Chondrocyte (in vitro differentiated cells): ENCODE results near the gene C11orf86. TPM values are rescaled to one million over a fixed set of nuclear protein-coding genes. Genes with fewer than 3 reads are reported as not detected.
A peak's percentile ranks its signal among the peaks of the same experiment; 100 is the strongest.
"Not testable (repeated sequence)": the region's sequence is repeated elsewhere in the genome, so short reads cannot be mapped to it uniquely, and the experiment has no call there.

ENCODE experiments used
- DNase-seq: peaks from one replicate; pipeline ENCODE4 v3.0.0; 2021; ENCODE audit warnings: mixed read lengths, low spot score
- H3K27ac Mint-ChIP-seq: one replicate; pipeline ENCODE4 v1.8.0; 2021; ENCODE audit warnings: mild to moderate bottlenecking, moderate library complexity, mixed read lengths; ENCODE audit not compliant: unreplicated experiment
- H3K27me3 Mint-ChIP-seq: 2 replicates; pipeline ENCODE4 v1.8.0; 2021; ENCODE audit warnings: low read depth, mixed read lengths
- H3K36me3 Mint-ChIP-seq: 2 replicates; pipeline ENCODE4 v1.8.0; 2021; ENCODE audit warnings: low read depth, mixed read lengths
- H3K4me1 Mint-ChIP-seq: 2 replicates; pipeline ENCODE4 v1.8.0; 2021; ENCODE audit warnings: low read depth, mild to moderate bottlenecking, mixed read lengths
- H3K4me3 Mint-ChIP-seq: one replicate; pipeline ENCODE4 v1.8.0; 2021; ENCODE audit warnings: mild to moderate bottlenecking, moderate library complexity, mixed read lengths; ENCODE audit not compliant: unreplicated experiment
- H3K9me3 Mint-ChIP-seq: 2 replicates; pipeline ENCODE4 v1.8.0; 2021; ENCODE audit warnings: low read depth, mixed read lengths
- total RNA-seq: library from RNA; stranded (reverse); gene quantifications from 3 replicates; pipeline ENCODE4 v1.2.1, GENCODE V29; 2021
- TF ChIP-seq, protein P1 (sequence below): fragments of 200-600 bp; sonication (generic); IDR thresholded peaks from 2 replicates; pipeline ENCODE4 v1.5.0; 2021; ENCODE audit warnings: antibody characterized with exemption, mild to moderate bottlenecking, moderate library complexity

The C11orf86 gene
- total RNA-seq, 1 donor from 2014 or later, result not detected

DNA sequence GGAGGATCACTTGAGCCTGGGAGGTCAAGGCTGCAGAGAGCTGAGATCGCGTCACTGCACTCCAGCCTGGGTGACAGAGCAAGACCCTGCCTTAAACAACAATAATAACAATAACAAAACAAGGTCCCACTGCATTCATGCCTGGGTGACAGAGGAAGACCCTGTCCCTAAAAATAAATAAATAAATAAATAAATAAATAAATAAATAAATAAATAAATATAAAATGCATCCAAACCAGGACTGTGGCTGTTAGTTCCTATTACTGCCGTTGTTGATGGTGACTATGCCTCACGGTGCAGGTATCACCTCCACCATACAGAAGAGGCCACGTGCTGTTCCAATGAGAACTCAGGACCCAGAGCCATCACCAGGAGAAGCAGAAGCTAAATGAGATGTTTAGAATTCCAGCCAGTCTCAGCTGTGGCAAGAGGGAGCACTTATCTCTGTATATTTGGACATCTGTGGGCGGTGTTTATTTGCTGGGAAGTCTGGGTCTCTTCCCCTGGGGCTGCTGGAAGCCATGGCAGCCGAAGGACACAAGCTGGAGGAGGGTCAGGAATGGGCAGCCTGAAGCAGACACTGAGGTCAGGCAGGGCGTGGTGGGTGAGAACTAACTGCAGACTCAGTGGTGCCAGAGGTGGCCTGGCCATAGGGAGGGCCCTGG, 21.6 kb downstream of the C11orf86 start:
- TF ChIP-seq, protein P1, sequence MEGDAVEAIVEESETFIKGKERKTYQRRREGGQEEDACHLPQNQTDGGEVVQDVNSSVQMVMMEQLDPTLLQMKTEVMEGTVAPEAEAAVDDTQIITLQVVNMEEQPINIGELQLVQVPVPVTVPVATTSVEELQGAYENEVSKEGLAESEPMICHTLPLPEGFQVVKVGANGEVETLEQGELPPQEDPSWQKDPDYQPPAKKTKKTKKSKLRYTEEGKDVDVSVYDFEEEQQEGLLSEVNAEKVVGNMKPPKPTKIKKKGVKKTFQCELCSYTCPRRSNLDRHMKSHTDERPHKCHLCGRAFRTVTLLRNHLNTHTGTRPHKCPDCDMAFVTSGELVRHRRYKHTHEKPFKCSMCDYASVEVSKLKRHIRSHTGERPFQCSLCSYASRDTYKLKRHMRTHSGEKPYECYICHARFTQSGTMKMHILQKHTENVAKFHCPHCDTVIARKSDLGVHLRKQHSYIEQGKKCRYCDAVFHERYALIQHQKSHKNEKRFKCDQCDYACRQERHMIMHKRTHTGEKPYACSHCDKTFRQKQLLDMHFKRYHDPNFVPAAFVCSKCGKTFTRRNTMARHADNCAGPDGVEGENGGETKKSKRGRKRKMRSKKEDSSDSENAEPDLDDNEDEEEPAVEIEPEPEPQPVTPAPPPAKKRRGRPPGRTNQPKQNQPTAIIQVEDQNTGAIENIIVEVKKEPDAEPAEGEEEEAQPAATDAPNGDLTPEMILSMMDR, result no peak
- no peaks in the 10 kb centered on the region for H3K36me3 Mint-ChIP-seq
- H3K9me3 Mint-ChIP-seq, result no peaks in the 10 kb centered on the region

DNA sequence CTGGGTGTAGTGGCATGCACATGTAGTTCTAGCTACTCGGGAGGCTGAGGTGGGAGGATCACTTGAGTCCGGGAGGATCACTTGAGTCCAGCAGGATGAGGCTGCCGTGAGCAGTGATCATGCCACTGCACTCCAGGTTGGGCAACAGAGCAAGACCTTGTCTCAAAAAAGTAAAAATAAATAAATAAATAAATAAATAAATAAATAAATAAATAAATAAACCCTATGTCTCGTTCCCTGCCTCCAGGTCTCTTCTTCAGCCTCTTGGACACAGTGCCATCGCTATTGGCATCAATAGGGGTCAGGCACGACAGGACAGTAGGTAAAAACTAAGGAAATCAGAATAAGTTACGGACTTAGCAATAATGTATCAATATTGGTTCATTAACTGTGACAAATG, 24.5 kb downstream of the C11orf86 start:
- TF ChIP-seq, protein P1, result no peak
- no peaks in the 10 kb centered on the region for H3K9me3 Mint-ChIP-seq
- H3K27ac Mint-ChIP-seq, result no peak overlapping the region
- peaks cover 24% of the 10 kb centered on the region for H3K4me1 Mint-ChIP-seq
- no peak overlapping the region for H3K4me3 Mint-ChIP-seq
- no peaks in the 10 kb centered on the region for H3K36me3 Mint-ChIP-seq
- no peaks in the 10 kb centered on the region for H3K27me3 Mint-ChIP-seq
- DNase-seq, result no peak

More for the DNA sequence above, 21.6 kb downstream of the C11orf86 start:
- H3K27me3 Mint-ChIP-seq, result no peaks in the 10 kb centered on the region
- no peak for DNase-seq
- no peak overlapping the region for H3K4me3 Mint-ChIP-seq
- peak overlapping the region; percentile 78 for H3K27ac Mint-ChIP-seq
- H3K4me1 Mint-ChIP-seq, result peaks cover 18% of the 10 kb centered on the region

DNA sequence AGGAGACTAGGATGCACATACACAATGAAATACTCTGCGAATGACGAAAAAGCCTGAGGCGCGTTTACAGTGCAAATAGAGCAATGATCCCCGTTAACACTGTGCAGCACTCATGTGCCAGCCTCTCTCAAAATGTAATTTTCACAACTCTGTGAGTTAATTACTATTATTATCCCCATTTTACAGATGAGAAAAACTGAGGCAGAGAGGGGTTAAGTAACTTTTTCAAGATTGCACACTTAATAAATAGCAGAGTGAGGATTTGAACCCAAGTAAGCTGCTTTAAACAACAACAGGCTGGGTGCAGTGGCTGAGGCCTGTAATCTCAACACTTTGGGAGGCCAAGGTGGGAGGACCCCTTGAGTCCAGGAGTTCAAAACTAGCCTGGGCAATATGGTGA, 26.2 kb downstream of the C11orf86 start:
- TF ChIP-seq, protein P1, result no peak
- Mint-ChIP-seq H3K27ac (no peak overlapping the region), H3K9me3 (no peaks in the 10 kb centered on the region), H3K36me3 (no peaks in the 10 kb centered on the region), H3K4me3 (no peak overlapping the region), H3K4me1 (peaks cover 18% of the 10 kb centered on the region), H3K27me3 (no peaks in the 10 kb centered on the region)
- DNase-seq, result no peak

DNA sequence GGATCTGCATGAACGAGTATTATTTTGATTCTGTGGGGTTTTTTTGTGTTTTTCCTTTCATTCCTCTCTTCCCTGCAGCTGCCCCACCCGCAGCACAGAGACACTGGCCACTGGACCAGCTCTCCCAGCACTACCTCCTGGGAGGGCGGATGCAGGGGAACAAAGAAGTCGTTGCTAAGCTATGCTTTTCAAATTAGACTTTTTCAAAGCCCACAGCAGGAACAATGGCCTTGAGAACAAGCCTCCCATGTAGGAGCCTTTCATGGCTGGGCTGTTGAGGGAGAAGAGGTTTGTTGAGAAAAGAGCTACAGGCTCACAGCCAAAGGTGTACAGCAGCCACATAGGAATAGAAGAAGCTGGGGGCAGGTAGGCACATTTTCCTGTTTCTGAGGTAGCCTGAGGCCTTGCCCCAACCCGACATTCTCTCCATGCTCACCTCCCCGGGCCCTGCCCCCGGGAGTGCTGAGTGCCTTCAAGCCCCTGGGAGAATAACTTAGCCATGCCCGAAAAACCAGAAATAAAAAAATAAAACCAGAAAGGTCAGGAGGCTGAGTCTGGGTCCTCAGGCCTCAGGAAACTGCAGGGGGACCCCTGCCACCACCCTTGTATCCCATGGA, 27.3 kb downstream of the C11orf86 start:
- Mint-ChIP-seq H3K27me3 (no peaks in the 10 kb centered on the region), H3K9me3 (no peaks in the 10 kb centered on the region), H3K27ac (peak overlapping the region; percentile 32)

DNA sequence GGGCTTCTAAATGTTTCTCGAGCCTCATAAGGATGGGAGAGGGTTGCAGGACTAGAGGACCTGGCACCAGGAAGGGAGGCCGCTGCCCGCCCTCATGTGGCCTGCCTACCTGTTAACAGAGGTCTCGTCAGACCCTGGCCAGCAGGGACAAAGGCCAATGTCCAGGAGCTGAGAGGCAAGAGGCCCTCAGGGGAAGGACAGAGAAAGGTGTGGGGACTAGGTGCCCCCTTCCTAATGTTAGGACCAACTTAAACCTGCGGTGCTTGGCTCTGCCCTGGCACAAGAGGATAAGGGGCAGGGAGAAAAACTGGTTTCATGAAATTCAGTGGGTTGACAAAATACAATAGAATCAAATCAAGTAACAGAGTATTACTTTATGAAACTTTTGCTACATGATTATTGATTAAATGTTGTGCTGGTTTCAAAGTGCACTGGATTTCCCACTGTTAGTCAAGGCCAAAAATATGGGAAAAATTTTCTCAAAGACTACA, 27.9 kb downstream of the C11orf86 start:
- Mint-ChIP-seq H3K9me3 (no peaks in the 10 kb centered on the region), H3K27me3 (no peaks in the 10 kb centered on the region), H3K4me3 (no peak overlapping the region), H3K4me1 (peaks cover 6% of the 10 kb centered on the region), H3K27ac (no peak overlapping the region), H3K36me3 (no peaks in the 10 kb centered on the region)
- TF ChIP-seq, protein P1, result no peak
- DNase-seq, result no peak

More for the DNA sequence above, 27.3 kb downstream of the C11orf86 start:
- peaks cover 8% of the 10 kb centered on the region for H3K4me1 Mint-ChIP-seq
- no peaks in the 10 kb centered on the region for H3K36me3 Mint-ChIP-seq
- H3K4me3 Mint-ChIP-seq, result no peak overlapping the region
- TF ChIP-seq, protein P1, result no peak
- DNase-seq, result no peak

DNA sequence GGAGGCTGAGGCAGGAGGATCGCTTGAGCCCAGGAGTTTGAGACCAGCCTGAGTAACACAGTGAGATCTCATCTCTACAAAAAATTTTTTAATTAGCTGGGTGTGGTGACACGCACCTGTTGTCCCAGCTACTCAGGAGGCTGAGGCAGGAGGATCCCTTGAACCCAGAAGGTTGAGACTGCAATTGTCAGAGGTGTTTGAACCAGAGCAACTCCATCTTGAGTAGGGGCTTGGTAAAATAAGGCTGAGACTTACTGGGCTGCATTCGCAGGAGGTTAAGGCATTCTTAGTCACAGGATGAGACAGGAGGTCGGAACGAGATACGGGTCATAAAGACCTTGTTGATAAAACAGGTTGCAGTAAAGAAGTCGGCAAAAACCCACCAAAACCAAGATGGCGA, 30.1 kb downstream of the C11orf86 start:
- not testable (repeated sequence) for H3K4me1 Mint-ChIP-seq, H3K36me3 Mint-ChIP-seq, H3K27ac Mint-ChIP-seq, H3K4me3 Mint-ChIP-seq, DNase-seq, H3K27me3 Mint-ChIP-seq, H3K9me3 Mint-ChIP-seq
